SIG-M5 treated with dmso at 0.1 percent for 504 hours (cell line): Measurements from ENCODE around the gene DNAAF9.

Experiments used
- DNase-seq: peaks from one replicate; lab custom pipeline; 2025; ENCODE audit not compliant: unreplicated experiment; lab: John Stamatoyannopoulos, UW

Gene DNAAF9

GRCh38 chr20:3378138-3378537 is 29.3 kb downstream of the DNAAF9 start:
- DNase-seq = no peak

- no peak for DNase-seq
These were observed 29.8 kb downstream of the DNAAF9 start for GRCh38 chr20:3377644-3378043.

GRCh38 chr20:3374296-3374695 is 33.2 kb downstream of the DNAAF9 start:
- no peak for DNase-seq

GRCh38 chr20:3371754-3372153 is 35.7 kb downstream of the DNAAF9 start:
- peak; percentile 11 for DNase-seq

- DNase-seq = no peak
These were observed 40.4 kb downstream of the DNAAF9 start for GRCh38 chr20:3367089-3367488.

GRCh38 chr20:3364323-3365013 is 43.0 kb downstream of the DNAAF9 start:
- DNase-seq = no peak

GRCh38 chr20:3360752-3361151 is 46.7 kb downstream of the DNAAF9 start:
- DNase-seq = no peak

- no peak for DNase-seq
These were observed 48.7 kb downstream of the DNAAF9 start for GRCh38 chr20:3358676-3359340.
